KMS-11 (cell line): ENCODE data around the gene ABCA3.

Source experiments
- H2AFZ ChIP-seq: fragments of 200-600 bp; sonication (generic); 2 replicates; pipeline ENCODE4 v1.6.1; 2016; ENCODE audit warnings: antibody characterized with exemption, mixed run types, low read depth
- H3K27ac ChIP-seq: fragments of 200-600 bp; sonication (generic); 2 replicates; pipeline ENCODE4 v1.6.1; 2016; ENCODE audit warnings: mild to moderate bottlenecking, mixed run types
- H3K27me3 ChIP-seq: fragments of 200-600 bp; sonication (generic); 2 replicates; pipeline ENCODE4 v1.6.1; 2017; ENCODE audit warnings: mild to moderate bottlenecking, low read depth, mixed run types, moderate library complexity; ENCODE audit not compliant: insufficient read depth
- H3K36me3 ChIP-seq: fragments of 200-600 bp; sonication (generic); 2 replicates; pipeline ENCODE4 v1.6.1; 2017; ENCODE audit warnings: mild to moderate bottlenecking, mixed run types; ENCODE audit not compliant: insufficient read depth
- H3K4me1 ChIP-seq: fragments of 200-600 bp; sonication (generic); 2 replicates; pipeline ENCODE4 v1.6.1; 2016; ENCODE audit warnings: mild to moderate bottlenecking, low read depth, mixed run types; ENCODE audit not compliant: poor library complexity, severe bottlenecking
- H3K4me2 ChIP-seq: fragments of 200-600 bp; sonication (generic); 2 replicates; pipeline ENCODE4 v1.7.0; 2016; ENCODE audit warnings: mild to moderate bottlenecking, mixed run types
- H3K4me3 ChIP-seq: fragments of 200-600 bp; sonication (generic); IDR thresholded peaks from 2 replicates; pipeline ENCODE4 v1.6.1; 2017; ENCODE audit warnings: low read depth, low read length, mixed read lengths; ENCODE audit not compliant: insufficient read depth
- H3K79me2 ChIP-seq: fragments of 200-600 bp; sonication (generic); 2 replicates; pipeline ENCODE4 v1.6.1; 2016; ENCODE audit warnings: low read depth, mixed run types; ENCODE audit not compliant: insufficient read depth
- H3K9ac ChIP-seq: fragments of 200-600 bp; sonication (generic); 2 replicates; pipeline ENCODE4 v1.6.1; 2016; ENCODE audit warnings: mild to moderate bottlenecking, mixed run types
- H4K20me1 ChIP-seq: fragments of 200-600 bp; sonication (generic); 2 replicates; pipeline ENCODE4 v1.6.1; 2016; ENCODE audit warnings: mild to moderate bottlenecking, mixed run types; ENCODE audit not compliant: insufficient read depth
- TF ChIP-seq, protein P1 (sequence below): fragments of 200-600 bp; sonication (generic); conservative IDR thresholded peaks from 2 replicates; pipeline ENCODE4 v1.6.1; 2017; ENCODE audit warnings: low read depth, mild to moderate bottlenecking, antibody characterized with exemption, low read length, moderate library complexity, mixed read lengths

Gene ABCA3

DNA sequence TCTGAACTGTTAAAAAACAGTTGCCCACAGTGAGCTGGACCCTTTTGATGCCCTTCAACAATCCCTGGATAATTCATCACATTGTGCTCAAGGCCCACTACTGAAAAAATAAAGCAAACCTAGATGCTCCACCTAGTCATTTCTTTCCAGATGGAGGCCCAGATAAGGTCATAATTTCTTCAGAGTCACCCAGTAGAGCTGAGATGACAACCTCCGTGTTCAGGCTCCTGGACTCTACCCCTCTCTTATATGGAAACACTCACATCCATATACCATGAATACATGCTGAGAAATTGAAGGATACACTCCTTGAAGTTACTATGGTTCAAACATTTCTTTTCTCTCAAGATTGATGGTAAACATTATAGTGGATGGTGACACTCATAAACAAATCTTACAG lies 2.7 kb upstream of the ABCA3 start:
- H3K27ac ChIP-seq = no peak overlapping the region
- no peak overlapping the region for H3K9ac ChIP-seq
- H4K20me1 ChIP-seq = no peaks in the 10 kb centered on the region
- peaks cover 11% of the 10 kb centered on the region; the same call in 1 of the 2 replicates for H3K79me2 ChIP-seq
- H3K4me1 ChIP-seq = peaks cover 14% of the 10 kb centered on the region
- no peaks in the 10 kb centered on the region for H3K27me3 ChIP-seq
- H3K36me3 ChIP-seq = no peaks in the 10 kb centered on the region
- TF ChIP-seq, protein P1, sequence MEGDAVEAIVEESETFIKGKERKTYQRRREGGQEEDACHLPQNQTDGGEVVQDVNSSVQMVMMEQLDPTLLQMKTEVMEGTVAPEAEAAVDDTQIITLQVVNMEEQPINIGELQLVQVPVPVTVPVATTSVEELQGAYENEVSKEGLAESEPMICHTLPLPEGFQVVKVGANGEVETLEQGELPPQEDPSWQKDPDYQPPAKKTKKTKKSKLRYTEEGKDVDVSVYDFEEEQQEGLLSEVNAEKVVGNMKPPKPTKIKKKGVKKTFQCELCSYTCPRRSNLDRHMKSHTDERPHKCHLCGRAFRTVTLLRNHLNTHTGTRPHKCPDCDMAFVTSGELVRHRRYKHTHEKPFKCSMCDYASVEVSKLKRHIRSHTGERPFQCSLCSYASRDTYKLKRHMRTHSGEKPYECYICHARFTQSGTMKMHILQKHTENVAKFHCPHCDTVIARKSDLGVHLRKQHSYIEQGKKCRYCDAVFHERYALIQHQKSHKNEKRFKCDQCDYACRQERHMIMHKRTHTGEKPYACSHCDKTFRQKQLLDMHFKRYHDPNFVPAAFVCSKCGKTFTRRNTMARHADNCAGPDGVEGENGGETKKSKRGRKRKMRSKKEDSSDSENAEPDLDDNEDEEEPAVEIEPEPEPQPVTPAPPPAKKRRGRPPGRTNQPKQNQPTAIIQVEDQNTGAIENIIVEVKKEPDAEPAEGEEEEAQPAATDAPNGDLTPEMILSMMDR = no peak
- H3K4me3 ChIP-seq = no peak overlapping the region
- no peak overlapping the region for H2AFZ ChIP-seq
- H3K4me2 ChIP-seq = no peak overlapping the region

- Histone ChIP-seq H3K4me3 (no peak overlapping the region), H3K4me1 (peaks cover 19% of the 10 kb centered on the region), H4K20me1 (no peaks in the 10 kb centered on the region), H3K36me3 (no peaks in the 10 kb centered on the region), H3K9ac (no peak overlapping the region), H3K79me2 (peaks cover 11% of the 10 kb centered on the region; the same call in 1 of the 2 replicates), H3K27me3 (no peaks in the 10 kb centered on the region), H3K27ac (no peak overlapping the region), H2AFZ (peak overlapping the region; percentile 99), H3K4me2 (no peak overlapping the region)
- TF ChIP-seq, protein P1 = no peak
Observed at GRCh38 chr16:2341456-2342447, 1.2 kb upstream of the ABCA3 start.

- peaks cover 22% of the 10 kb centered on the region for H3K4me1 ChIP-seq
- H3K79me2 ChIP-seq = peaks cover 11% of the 10 kb centered on the region; the same call in 1 of the 2 replicates
- H3K27me3 ChIP-seq = no peaks in the 10 kb centered on the region
- TF ChIP-seq, protein P1 = no peak
- no peaks in the 10 kb centered on the region for H3K36me3 ChIP-seq
- no peaks in the 10 kb centered on the region for H4K20me1 ChIP-seq
- peak overlapping the region; percentile 34; the same call in 1 of the 2 replicates for H3K27ac ChIP-seq
- peak overlapping the region; percentile 85 for H3K4me2 ChIP-seq
- H3K9ac ChIP-seq = peak overlapping the region; percentile 71
- no peak overlapping the region for H3K4me3 ChIP-seq
- peak overlapping the region; percentile 96 for H2AFZ ChIP-seq
Observed at GRCh38 chr16:2339521-2340484, 725 bp downstream of the ABCA3 start.
